Lung (tissue), 4 donors: ENCODE data around the gene ALX1. TPM values are rescaled to one million over a fixed set of nuclear protein-coding genes. Genes with fewer than 3 reads are reported as not detected.

Experiments used
- polyA plus RNA-seq, 2 donors: library from polyadenylated mRNA; stranded (reverse); fragments of 200-250 nt; gene quantifications; one replicate each; pipeline ENCODE4 v1.2.1, GENCODE V29; 2013
- total RNA-seq, 2 donors: library from RNA; depleted of rRNA in 1 of 2; stranded (reverse); fragments of >200 nt in 1 of 2; gene quantifications; one replicate each; pipeline ENCODE4 v1.2.1, GENCODE V29; 2014 to 2021
- donor health status: Bipolar disorder and iron deficiency.
- donor health status: healthy.
- donor health status: DM: yes; HTN: yes; CAD: no.

Gene ALX1
- total and polyA plus RNA-seq, 4 donors = 0.08 to 0.17 (median 0.13) TPM

Other genes starting within 250 kb of the ALX1 start
- 10 to 100 TPM; 13.7 to 17.1 TPM for gene TSPAN19, start 243.9 kb upstream of the ALX1 start, total RNA-seq
- gene TSPAN19, start 243.9 kb upstream of the ALX1 start, polyA plus RNA-seq = 10 to 100 TPM; 10.5 to 21.5 TPM
- gene LRRIQ1, start 243.9 kb upstream of the ALX1 start, total RNA-seq = 10 to 100 TPM; 19.4 to 33.2 TPM
- 1 to 10 TPM; 3.4 to 4.6 TPM for gene LRRIQ1, start 243.9 kb upstream of the ALX1 start, polyA plus RNA-seq